Measurements from ENCODE around the gene NEK7.

DNA sequence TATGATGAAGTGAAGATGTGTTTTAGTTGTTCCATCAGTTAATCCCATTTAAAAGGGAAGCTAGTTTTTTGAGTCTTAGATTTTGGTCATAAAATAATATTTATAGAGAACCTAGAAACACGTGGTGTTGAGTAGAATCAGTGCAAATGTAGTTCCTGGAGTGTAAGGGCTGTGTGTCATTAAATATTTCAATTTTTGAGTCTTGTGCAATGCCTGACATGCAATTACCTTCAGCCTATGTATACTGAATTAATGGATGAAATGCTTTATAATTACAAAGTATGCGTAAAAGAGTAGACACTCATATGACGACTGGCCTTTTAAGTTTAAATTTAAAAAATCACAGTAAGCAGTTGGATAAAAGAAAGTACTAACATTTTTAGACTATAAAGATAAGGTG is 75.0 kb downstream of the NEK7 start:
- no peak for TF ChIP-seq CTCF (IDR thresholded peaks at IDR 0.05; ENCODE audit: insufficient read depth, low read length, poor library complexity, severe bottlenecking)
- TF ChIP-seq EZH2phosphoT487 (conservative IDR thresholded peaks at IDR 0.05; ENCODE audit: low read length) = no peak
